HG03571 (cell line): Measurements from ENCODE around the gene CSF2RB.

Experiments used
- ATAC-seq: cut with Tn5 transposase; IDR thresholded peaks from one replicate; pipeline ENCODE4 v1.9.1; 2021; ENCODE audit not compliant: unreplicated experiment

The CSF2RB gene

GRCh38 chr22:36913427-36914389 is at the start of gene CSF2RB:
CSF2RB (plus strand) TSS chr22:36913628; CDS start chr22:36922208, 8,580 bp downstream.
- no peak for ATAC-seq

- no peak for ATAC-seq
Measured at GRCh38 chr22:36863979-36864378, 49.4 kb upstream of the CSF2RB start.

GRCh38 chr22:36864454-36865215 is 48.8 kb upstream of the CSF2RB start:
- ATAC-seq, result no peak

GRCh38 chr22:36865346-36865745 is 48.1 kb upstream of the CSF2RB start:
- no peak for ATAC-seq

- no peak for ATAC-seq
Measured at GRCh38 chr22:36867695-36868094, 45.7 kb upstream of the CSF2RB start.

- ATAC-seq, result no peak
Measured at GRCh38 chr22:36868546-36869181, 44.8 kb upstream of the CSF2RB start.

- no peak for ATAC-seq
Measured at GRCh38 chr22:36870250-36870649, 43.2 kb upstream of the CSF2RB start.

GRCh38 chr22:36871669-36872081 is 41.8 kb upstream of the CSF2RB start:
- ATAC-seq, result no peak

GRCh38 chr22:36872084-36872483 is 41.3 kb upstream of the CSF2RB start:
- ATAC-seq, result no peak

GRCh38 chr22:36872866-36873498 is 40.4 kb upstream of the CSF2RB start:
- ATAC-seq, result no peak

GRCh38 chr22:36873614-36874308 is 39.7 kb upstream of the CSF2RB start:
- ATAC-seq, result peak; percentile 81

GRCh38 chr22:36874309-36874696 is 39.1 kb upstream of the CSF2RB start:
- no peak for ATAC-seq

GRCh38 chr22:36874736-36875135 is 38.7 kb upstream of the CSF2RB start:
- no peak for ATAC-seq

GRCh38 chr22:36875741-36876140 is 37.7 kb upstream of the CSF2RB start:
- no peak for ATAC-seq

GRCh38 chr22:36879775-36880174 is 33.7 kb upstream of the CSF2RB start:
- ATAC-seq, result no peak

GRCh38 chr22:36881504-36882245 is 31.8 kb upstream of the CSF2RB start:
- no peak for ATAC-seq

GRCh38 chr22:36884349-36885158 is 28.9 kb upstream of the CSF2RB start:
- ATAC-seq, result no peak

- ATAC-seq, result no peak
Measured at GRCh38 chr22:36885474-36885873, 28.0 kb upstream of the CSF2RB start.

GRCh38 chr22:36886016-36886415 is 27.4 kb upstream of the CSF2RB start:
- no peak for ATAC-seq
